PC-9 (cell line): ENCODE results near the gene ROS1. TPM values are rescaled to one million over a fixed set of nuclear protein-coding genes. Genes with fewer than 3 reads are reported as not detected.

Experiments
- BruUV-seq: library from RNA; stranded (reverse); fragments of 400-500 nt; replicated peaks from 2 replicates; lab custom pipeline; 2021; lab: Mats Ljungman, UMichigan
- CTCF ChIA-PET: fragments of 300-600 bp; sonication (Branson Sonifier 250); formaldehyde crosslinking; loops from one replicate; lab custom pipeline; 2022; ENCODE audit warnings: antibody characterized with exemption; lab: Charles Lee
- POLR2A ChIA-PET: fragments of 300-600 bp; sonication (Branson Sonifier 250); formaldehyde crosslinking; loops from one replicate; lab custom pipeline; 2022; ENCODE audit warnings: antibody characterized with exemption; ENCODE audit not compliant: unreplicated experiment; lab: Charles Lee
- DNase-seq, 2 experiments: peaks; one replicate each; pipeline versions ENCODE4 v3.0.0 to v3.0.0-alpha.2; 2015 to 2022; ENCODE audit warnings: mixed read lengths in 1 of 2
- H2AFZ ChIP-seq: fragments of 200-600 bp; sonication (generic); 2 replicates; pipeline ENCODE4 v1.8.1; 2017; ENCODE audit warnings: antibody characterized with exemption
- H3F3A ChIP-seq: fragments of 200-600 bp; sonication (generic); 2 replicates; pipeline ENCODE4 v1.8.1; 2017; ENCODE audit warnings: antibody characterized with exemption, mild to moderate bottlenecking, low read depth; ENCODE audit not compliant: insufficient read depth
- H3K27ac ChIP-seq: fragments of 200-600 bp; sonication (generic); 2 replicates; pipeline ENCODE4 v1.6.1; 2016; ENCODE audit warnings: mixed run types
- H3K27me3 ChIP-seq: fragments of 200-600 bp; sonication (generic); 2 replicates; pipeline ENCODE4 v1.6.1; 2016; ENCODE audit warnings: low read depth, mixed run types; ENCODE audit not compliant: insufficient read depth
- H3K36me3 ChIP-seq: fragments of 200-600 bp; sonication (generic); 2 replicates; pipeline ENCODE4 v1.6.1; 2016; ENCODE audit warnings: low read depth, mixed run types
- H3K4me1 ChIP-seq: fragments of 200-600 bp; sonication (generic); replicated peaks from 2 replicates; pipeline ENCODE4 v1.6.1; 2016; ENCODE audit warnings: mixed run types; ENCODE audit not compliant: insufficient read depth
- H3K4me2 ChIP-seq: fragments of 200-600 bp; sonication (generic); 2 replicates; pipeline ENCODE4 v1.6.1; 2017; ENCODE audit warnings: mixed run types
- H3K4me3 ChIP-seq: fragments of 200-600 bp; sonication (generic); 2 replicates; pipeline ENCODE4 v1.6.1; 2016; ENCODE audit warnings: mixed run types
- H3K79me2 ChIP-seq: fragments of 200-600 bp; sonication (generic); 2 replicates; pipeline ENCODE4 v1.6.1; 2017; ENCODE audit warnings: low read depth, mixed run types
- H3K9me2 ChIP-seq: fragments of 200-600 bp; sonication (generic); 2 replicates; pipeline ENCODE4 v1.8.1; 2017; ENCODE audit warnings: mild to moderate bottlenecking; ENCODE audit not compliant: insufficient read depth
- H3K9me3 ChIP-seq: fragments of 200-600 bp; sonication (generic); 2 replicates; pipeline ENCODE4 v1.8.1; 2016; ENCODE audit warnings: low read depth; ENCODE audit not compliant: insufficient read depth
- H4K20me1 ChIP-seq: fragments of 200-600 bp; sonication (generic); 2 replicates; pipeline ENCODE4 v1.8.1; 2017; ENCODE audit not compliant: insufficient read depth
- CTCF ChIP-seq: fragments of 200-600 bp; sonication (generic); conservative IDR thresholded peaks from 2 replicates; pipeline ENCODE4 v1.6.1; 2017; ENCODE audit warnings: mixed run types, antibody characterized with exemption, mild to moderate bottlenecking, moderate library complexity
- EZH2 ChIP-seq: fragments of 200-600 bp; sonication (generic); IDR thresholded peaks from 2 replicates; pipeline ENCODE4 v1.8.0; 2017; ENCODE audit warnings: antibody characterized with exemption, low read depth
- intact Hi-C: fragments of 100-400 bp; cut with micrococcal nuclease; formaldehyde crosslinking; loops from one replicate; pipeline ENCODE4 v1.10.0; 2022; ENCODE audit not compliant: unreplicated experiment
- total RNA-seq: library from RNA; stranded (reverse); gene quantifications from 2 replicates; pipeline ENCODE4 v1.2.3, GENCODE V29; 2021

The ROS1 gene
- total RNA-seq, 1 experiment from 2014 or later, result not detected

- peaks cover 8% of the 10 kb centered on the region for H3F3A ChIP-seq
- H3K4me3 ChIP-seq, result no peak overlapping the region
- H3K79me2 ChIP-seq, result no peaks in the 10 kb centered on the region
- H3K36me3 ChIP-seq, result no peaks in the 10 kb centered on the region
- no peak overlapping the region for H2AFZ ChIP-seq
- BruUV-seq, result no TSS peak
- no peak overlapping the region for H3K4me2 ChIP-seq
- peaks cover 5% of the 10 kb centered on the region; the same call in 1 of the 2 replicates for H3K9me3 ChIP-seq
- no peak for DNase-seq
- no peaks in the 10 kb centered on the region for H3K27me3 ChIP-seq
- intact Hi-C loops, result no loop called here
- TF ChIP-seq EZH2, result no peak
- TF ChIP-seq CTCF, result no peak
- ChIA-PET POLR2A (no interaction called here), CTCF (no interaction called here)
- no peaks in the 10 kb centered on the region for H3K9me2 ChIP-seq
- no peak overlapping the region for H3K27ac ChIP-seq
- no peaks in the 10 kb centered on the region for H4K20me1 ChIP-seq
- peaks cover 30% of the 10 kb centered on the region for H3K4me1 ChIP-seq
Measured at GRCh38 chr6:117391874-117392583, 33.7 kb downstream of the ROS1 start.

- peak in 1 of 2 experiments; percentile 88 for DNase-seq
- CTCF ChIA-PET, result no interaction called here
- Histone ChIP-seq H3K4me2 (peak overlapping the region; percentile 51), H3K36me3 (no peaks in the 10 kb centered on the region), H3K9me3 (peaks cover 8% of the 10 kb centered on the region; the same call in 1 of the 2 replicates), H4K20me1 (no peaks in the 10 kb centered on the region), H3K4me1 (peaks cover 30% of the 10 kb centered on the region), H3K79me2 (no peaks in the 10 kb centered on the region), H3K4me3 (peak overlapping the region; percentile 12; the same call in 1 of the 2 replicates), H3K27me3 (no peaks in the 10 kb centered on the region), H2AFZ (peak overlapping the region; percentile 54), H3F3A (peaks cover 8% of the 10 kb centered on the region), H3K9me2 (no peaks in the 10 kb centered on the region), H3K27ac (peak overlapping the region; percentile 51)
- POLR2A ChIA-PET, result no interaction called here
- intact Hi-C loops, result no loop called here
- no TSS peak for BruUV-seq
- TF ChIP-seq CTCF (no peak), EZH2 (no peak)
Measured at GRCh38 chr6:117389227-117390057, 36.3 kb downstream of the ROS1 start.

- intact Hi-C loops, result no loop called here
- no peak for TF ChIP-seq CTCF
- no peak for TF ChIP-seq EZH2
- Histone ChIP-seq H3K4me1 (peaks cover 22% of the 10 kb centered on the region), H3F3A (peaks cover 8% of the 10 kb centered on the region), H2AFZ (no peak overlapping the region), H3K27me3 (no peaks in the 10 kb centered on the region), H3K9me2 (no peaks in the 10 kb centered on the region; the same call in 1 of the 2 replicates), H3K9me3 (peaks cover 8% of the 10 kb centered on the region; the same call in 1 of the 2 replicates), H4K20me1 (no peaks in the 10 kb centered on the region), H3K36me3 (no peaks in the 10 kb centered on the region), H3K79me2 (no peaks in the 10 kb centered on the region), H3K27ac (no peak overlapping the region), H3K4me2 (no peak overlapping the region), H3K4me3 (no peak overlapping the region)
- DNase-seq, result no peak
- CTCF ChIA-PET, result no interaction called here
- BruUV-seq, result no TSS peak
- POLR2A ChIA-PET, result no interaction called here
Measured at GRCh38 chr6:117387454-117387974, 38.2 kb downstream of the ROS1 start.
